ENCODE data around the gene PKP4.

DNA sequence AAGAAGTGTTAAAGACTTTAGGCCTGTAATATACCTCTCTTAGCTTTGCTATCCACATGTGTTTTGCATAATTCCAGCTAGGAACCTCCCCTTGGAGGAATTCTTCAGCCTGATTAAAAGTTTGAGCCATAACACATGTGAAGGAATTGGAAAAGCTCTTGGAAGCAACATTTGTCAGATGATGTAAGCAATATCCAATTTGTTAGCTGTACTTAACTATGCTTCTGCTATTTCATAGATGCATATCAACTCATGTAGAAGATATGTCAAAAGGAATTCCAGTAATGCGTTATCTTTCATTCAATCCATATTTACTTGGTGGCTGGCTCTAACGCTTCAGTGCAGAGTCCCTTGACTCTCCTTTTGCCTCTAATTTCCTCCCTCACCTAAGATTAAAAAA, 46.2 kb downstream of the PKP4 start:
- TF ChIP-seq CTCF (conservative IDR thresholded peaks at IDR 0.05 in 1 of 2, IDR thresholded peaks at IDR 0.05 in 1 of 2; ENCODE audit: extremely low read depth in 1 of 2, insufficient read depth in 1 of 2, low read depth in 1 of 2, low read length in 2 of 2) (no peak), EZH2 (IDR thresholded peaks at IDR 0.05; ENCODE audit: borderline replicate concordance, low read length) (no peak)
